D721Med (cell line): ENCODE measurements around the gene RFC3.

Experiments
- DNase-seq: peaks from one replicate; pipeline ENCODE4 v3.0.0; 2011; ENCODE audit warnings: low spot score; ENCODE audit not compliant: insufficient read length
- FAIRE-seq: peaks from 2 replicates; lab custom pipeline; 2011; peaks lifted over from hg19 to GRCh38; lab: Jason Lieb, UNC
- CTCF ChIP-seq: IDR thresholded peaks from 2 replicates; pipeline ENCODE4 v1.5.1; 2012; ENCODE audit warnings: mild to moderate bottlenecking, control low read depth; ENCODE audit not compliant: insufficient read depth; ENCODE audit errors: missing control alignments

Gene RFC3

GRCh38 chr13:33784738-33785137, 33.2 kb upstream of the RFC3 start:
- no peak for FAIRE-seq
- TF ChIP-seq CTCF = no peak
- no peak for DNase-seq

- no peak for FAIRE-seq
- no peak for DNase-seq
- TF ChIP-seq CTCF = no peak
Observed at GRCh38 chr13:33785384-33785783, 32.6 kb upstream of the RFC3 start.

- DNase-seq = no peak
- no peak for TF ChIP-seq CTCF
- no peak for FAIRE-seq
Observed at GRCh38 chr13:33787051-33787591, 30.8 kb upstream of the RFC3 start.

GRCh38 chr13:33789066-33789606, 28.8 kb upstream of the RFC3 start:
- FAIRE-seq (no peak), DNase-seq (no peak)
- no peak for TF ChIP-seq CTCF

- DNase-seq (no peak), FAIRE-seq (no peak)
- no peak for TF ChIP-seq CTCF
Observed at GRCh38 chr13:33789739-33790138, 28.2 kb upstream of the RFC3 start.

GRCh38 chr13:33793726-33794125, 24.2 kb upstream of the RFC3 start:
- no peak for FAIRE-seq
- DNase-seq = no peak
- TF ChIP-seq CTCF = no peak

GRCh38 chr13:33794576-33794975, 23.4 kb upstream of the RFC3 start:
- no peak for DNase-seq
- no peak for FAIRE-seq

More at GRCh38 chr13:33794576-33794975, 23.4 kb upstream of the RFC3 start:
- no peak for TF ChIP-seq CTCF
